GM18526 (cell line): Measurements from ENCODE around the gene LRP1.

ENCODE experiments used
- POLR2A ChIP-seq: IDR thresholded peaks from 3 replicates; pipeline ENCODE4 v1.6.1; 2011; ENCODE audit not compliant: insufficient read length; ENCODE audit errors: extremely low read depth

Gene LRP1

GRCh38 chr12:57090924-57091637, 37.2 kb upstream of the LRP1 start:
- no peak for TF ChIP-seq POLR2A

DNA sequence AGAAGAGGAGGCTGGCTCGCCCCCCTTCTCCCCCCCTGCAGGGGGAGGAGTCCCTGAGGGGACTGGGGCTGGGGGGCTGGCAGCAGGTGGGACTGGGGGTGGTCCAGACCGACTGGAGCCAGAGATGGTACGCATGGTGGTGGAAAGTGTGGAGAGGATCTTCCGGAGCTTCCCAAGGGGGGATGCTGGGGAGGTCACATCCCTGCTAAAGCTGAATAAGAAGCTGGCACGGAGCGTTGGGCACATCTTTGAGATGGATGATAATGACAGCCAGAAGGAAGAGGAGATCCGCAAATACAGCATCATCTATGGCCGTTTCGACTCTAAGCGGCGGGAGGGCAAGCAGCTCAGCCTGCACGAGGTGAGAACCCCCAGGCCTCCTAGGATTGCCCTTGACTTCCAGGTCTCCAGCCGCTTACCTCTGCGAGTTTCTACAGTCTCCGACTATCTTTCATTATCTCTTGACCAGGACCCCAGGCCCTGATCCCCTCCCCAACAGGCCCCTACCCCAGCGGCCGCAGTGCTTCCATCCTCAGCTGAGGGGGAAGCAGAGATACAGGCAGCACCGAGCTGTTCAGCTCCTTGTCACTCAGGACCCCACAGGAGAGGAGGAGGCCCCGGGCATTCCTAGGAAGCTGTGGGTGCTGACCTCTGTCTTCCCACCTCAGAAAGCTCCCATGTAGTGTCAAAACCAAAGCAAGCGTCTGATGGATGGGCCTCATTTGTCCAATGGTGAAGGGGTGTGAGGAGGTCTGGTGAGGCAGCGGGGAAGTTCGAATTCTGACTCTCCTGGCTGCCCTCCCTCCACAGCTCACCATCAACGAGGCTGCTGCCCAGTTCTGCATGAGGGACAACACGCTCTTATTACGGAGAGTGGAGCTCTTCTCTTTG, 36.4 kb upstream of the LRP1 start:
- TF ChIP-seq POLR2A: no peak

- no peak for TF ChIP-seq POLR2A
These were observed 35.8 kb upstream of the LRP1 start for GRCh38 chr12:57092529-57092862.

- TF ChIP-seq POLR2A: no peak
These were observed 35.3 kb upstream of the LRP1 start for GRCh38 chr12:57092876-57093414.

- peak; percentile 62 for TF ChIP-seq POLR2A
These were observed 34.7 kb upstream of the LRP1 start for GRCh38 chr12:57093415-57094207.

GRCh38 chr12:57094208-57095160, 33.8 kb upstream of the LRP1 start:
- peak; percentile 37 for TF ChIP-seq POLR2A

DNA sequence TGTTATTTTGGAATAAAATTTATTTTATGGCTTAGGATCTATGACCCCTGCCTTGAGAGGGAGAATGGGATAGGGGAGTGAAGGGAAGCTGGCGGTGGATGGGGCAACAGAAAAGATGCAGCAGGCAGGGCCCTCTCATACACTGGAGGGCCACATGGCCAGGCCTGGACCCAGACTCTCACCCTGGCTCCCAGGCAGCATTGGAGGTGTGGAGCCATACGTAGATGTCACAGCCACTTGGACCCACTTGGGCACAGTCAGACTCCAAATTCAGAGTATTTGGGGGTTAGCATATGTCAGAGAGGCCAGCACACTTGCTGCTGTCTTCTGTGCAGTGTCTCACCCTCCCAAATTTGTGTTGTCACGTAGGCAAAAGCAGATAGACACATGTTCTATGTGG, 32.8 kb upstream of the LRP1 start:
- TF ChIP-seq POLR2A: peak; percentile 23

GRCh38 chr12:57096099-57096572, 32.1 kb upstream of the LRP1 start:
- TF ChIP-seq POLR2A: no peak

- TF ChIP-seq POLR2A: peak; percentile 3
These were observed 31.3 kb upstream of the LRP1 start for GRCh38 chr12:57096748-57097553.

- no peak for TF ChIP-seq POLR2A
These were observed 30.8 kb upstream of the LRP1 start for GRCh38 chr12:57097554-57097835.

DNA sequence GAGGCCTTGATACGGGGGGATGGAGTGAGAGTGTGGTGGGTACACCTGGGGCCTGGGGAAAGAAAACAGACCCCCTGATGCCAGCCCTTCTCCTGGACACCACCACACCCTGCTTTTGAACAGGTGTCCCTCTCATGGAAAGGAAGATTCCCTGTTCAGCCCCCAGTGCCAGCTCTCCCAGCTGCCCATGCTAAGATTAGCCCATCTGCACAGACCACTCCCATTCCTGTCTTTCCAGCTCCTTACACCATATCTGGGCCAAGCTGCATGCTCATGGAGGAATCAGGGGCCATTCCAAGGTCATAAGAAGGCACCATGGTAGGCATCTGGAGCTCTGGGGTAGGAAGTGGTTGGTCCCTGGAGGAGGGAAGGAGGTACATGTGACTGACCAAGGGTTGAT, 29.7 kb upstream of the LRP1 start:
- TF ChIP-seq POLR2A: no peak

- no peak for TF ChIP-seq POLR2A
These were observed 29.1 kb upstream of the LRP1 start for GRCh38 chr12:57099047-57099714.

GRCh38 chr12:57099766-57100165, 28.5 kb upstream of the LRP1 start:
- no peak for TF ChIP-seq POLR2A
